GM12865 (cell line): Measurements from ENCODE around the gene PTPN11.

ENCODE experiments used
- DNase-seq: peaks from one replicate; pipeline ENCODE4 v3.0.0; 2010; ENCODE audit warnings: low read depth
- H3K4me3 ChIP-seq: 2 replicates; pipeline ENCODE4 v1.5.1; 2011; ENCODE audit warnings: mild to moderate bottlenecking, low read depth, low read length, control low read depth
- CTCF ChIP-seq: IDR thresholded peaks from 2 replicates; pipeline ENCODE4 v1.5.1; 2011; ENCODE audit warnings: low read length, control low read depth, low read depth, inconsistent platforms; ENCODE audit not compliant: insufficient read depth; ENCODE audit errors: missing control alignments

The PTPN11 gene

GRCh38 chr12:112496496-112496895 lies 77.7 kb downstream of the PTPN11 start:
- no peak for TF ChIP-seq CTCF
- no peak overlapping the region for H3K4me3 ChIP-seq
- DNase-seq, result peak; percentile 70

- TF ChIP-seq CTCF, result no peak
- DNase-seq, result no peak
- H3K4me3 ChIP-seq, result no peak overlapping the region
These were observed 79.8 kb downstream of the PTPN11 start for GRCh38 chr12:112498580-112498979.

- no peak for DNase-seq
- TF ChIP-seq CTCF, result no peak
- H3K4me3 ChIP-seq, result no peak overlapping the region
These were observed 84.8 kb downstream of the PTPN11 start for GRCh38 chr12:112503512-112503911.

- no peak for TF ChIP-seq CTCF
- DNase-seq, result no peak
- no peak overlapping the region for H3K4me3 ChIP-seq
These were observed 87.9 kb downstream of the PTPN11 start for GRCh38 chr12:112506513-112507166.

- H3K4me3 ChIP-seq, result no peak overlapping the region
- no peak for DNase-seq
- TF ChIP-seq CTCF, result no peak
These were observed 94.7 kb downstream of the PTPN11 start for GRCh38 chr12:112513471-112513870.

GRCh38 chr12:112514456-112514855 lies 95.7 kb downstream of the PTPN11 start:
- DNase-seq, result no peak
- no peak overlapping the region for H3K4me3 ChIP-seq
- TF ChIP-seq CTCF, result no peak
